HCT116 (cell line): ENCODE results near the gene CCDC137. TPM values are rescaled to one million over a fixed set of nuclear protein-coding genes. Genes with fewer than 3 reads are reported as not detected.

Experiments used
- ATAC-seq: fragments of 200-7000 bp; cut with Tn5 transposase; 2 replicates; pipeline ENCODE4 v1.9.1; 2020; ENCODE audit warnings: mild to moderate bottlenecking, moderate library complexity
- BruUV-seq: library from RNA; stranded (reverse); fragments of 400-500 nt; replicated peaks from 2 replicates; lab custom pipeline; 2021; lab: Mats Ljungman, UMichigan
- CTCF ChIA-PET: fragments of 300-600 bp; sonication (Branson Sonifier 250); formaldehyde crosslinking; loops from one replicate; lab custom pipeline; 2021; ENCODE audit warnings: antibody characterized with exemption; lab: Charles Lee
- POLR2A ChIA-PET: fragments of 300-600, 350-600 bp; sonication (Branson Sonifier 250); formaldehyde crosslinking; loops from one replicate; lab custom pipeline; 2021; ENCODE audit warnings: antibody characterized with exemption; lab: Charles Lee
- RAD21 ChIA-PET, 2 experiments: fragments of 300-600 bp; sonication (Branson Sonifier 250); formaldehyde crosslinking; loops; one replicate each; lab custom pipeline; 2023; ENCODE audit warnings: low total read pairs in 2 of 2; ENCODE audit not compliant: uncharacterized antibody in 2 of 2, unreplicated experiment in 2 of 2, low non-redundant PET in 1 of 2; lab: Charles Lee
- DNase-seq: peaks from one replicate; pipeline ENCODE4 v3.0.0-alpha.2; 2010; ENCODE audit warnings: low read depth, low spot score
- H2AFZ ChIP-seq: fragments of 200-600 bp; shearing (Covaris generic), sonication (generic); 2 replicates; pipeline ENCODE4 v1.6.1; 2017; ENCODE audit warnings: low read depth, mixed run types, mixed read lengths, antibody characterized with exemption, low read length; ENCODE audit not compliant: poor library complexity, severe bottlenecking
- H3K27ac ChIP-seq: 2 replicates; pipeline ENCODE4 v1.5.1; 2012; ENCODE audit warnings: low read depth, low read length
- H3K27me3 ChIP-seq: fragments of 200-600 bp; sonication (generic); 2 replicates; pipeline ENCODE4 v1.6.1; 2016; ENCODE audit warnings: mixed run types, low read length, mixed read lengths; ENCODE audit not compliant: insufficient read depth
- H3K36me3 ChIP-seq, 2 experiments: fragments of 200-500 bp in 1 of 2; fragments of 200-600 bp in 1 of 2; sonication (Bioruptor generic) in 1 of 2; sonication (generic) in 1 of 2; 2 replicates each; pipeline versions ENCODE4 v1.5.1 to v1.6.1; 2014 to 2016; ENCODE audit warnings: low read length in 2 of 2, inconsistent platforms in 1 of 2, mixed read lengths in 1 of 2, mixed run types in 1 of 2; ENCODE audit not compliant: insufficient read depth in 2 of 2, control insufficient read depth in 1 of 2
- H3K4me1 ChIP-seq, 2 experiments: fragments of 200-600 bp in 1 of 2; sonication (generic) in 1 of 2; 2 replicates each; pipeline versions ENCODE4 v1.5.1 to v1.6.1; 2012 to 2017; ENCODE audit warnings: low read length in 2 of 2, inconsistent platforms in 1 of 2, mild to moderate bottlenecking in 1 of 2, mixed read lengths in 1 of 2, mixed run types in 1 of 2, moderate library complexity in 1 of 2; ENCODE audit not compliant: insufficient read depth in 2 of 2, control insufficient read depth in 1 of 2
- H3K4me2 ChIP-seq: fragments of 200-600 bp; sonication (generic); 2 replicates; pipeline ENCODE4 v1.6.1; 2017; ENCODE audit warnings: mixed run types, low read length, mixed read lengths
- H3K4me3 ChIP-seq, 2 experiments: fragments of 200-600 bp in 1 of 2; sonication (generic) in 1 of 2; replicated peaks in 1 of 2; 2 replicates each; pipeline ENCODE4 v1.5.1; 2011 to 2016; ENCODE audit warnings: low read length in 2 of 2, control low read depth in 1 of 2, low read depth in 1 of 2, mild to moderate bottlenecking in 1 of 2, mixed read lengths in 1 of 2, mixed run types in 1 of 2
- H3K79me2 ChIP-seq: fragments of 200-600 bp; sonication (generic); 2 replicates; pipeline ENCODE4 v1.6.1; 2017; ENCODE audit warnings: mild to moderate bottlenecking, mixed run types, low read length, moderate library complexity, mixed read lengths; ENCODE audit not compliant: insufficient read depth
- H3K9ac ChIP-seq: fragments of 200-600 bp; sonication (generic); 2 replicates; pipeline ENCODE4 v1.6.1; 2016; ENCODE audit warnings: low read length, mixed read lengths
- H3K9me2 ChIP-seq: fragments of 200-600 bp; sonication (generic), shearing (Covaris generic); 2 replicates; pipeline ENCODE4 v1.6.1; 2017; ENCODE audit warnings: mixed run types, mild to moderate bottlenecking, moderate library complexity; ENCODE audit not compliant: insufficient read depth
- H3K9me3 ChIP-seq, 2 experiments: fragments of 200-500 bp in 1 of 2; fragments of 200-600 bp in 1 of 2; sonication (Bioruptor generic) in 1 of 2; sonication (generic) in 1 of 2; 2 replicates each; pipeline ENCODE4 v1.6.1; 2014 to 2017; ENCODE audit warnings: low read length in 2 of 2, mixed read lengths in 2 of 2, inconsistent platforms in 1 of 2, low read depth in 1 of 2, mild to moderate bottlenecking in 1 of 2, mixed run types in 1 of 2, moderate library complexity in 1 of 2; ENCODE audit not compliant: control insufficient read depth in 1 of 2, insufficient read depth in 1 of 2
- H4K20me1 ChIP-seq: fragments of 200-600 bp; sonication (generic), shearing (Covaris generic); 2 replicates; pipeline ENCODE4 v1.6.1; 2017; ENCODE audit warnings: mixed run types, mild to moderate bottlenecking, moderate library complexity; ENCODE audit not compliant: insufficient read depth
- CBX3 ChIP-seq: IDR thresholded peaks from 2 replicates; pipeline ENCODE4 v1.6.1; 2012; ENCODE audit warnings: low read depth
- CEBPB ChIP-seq: IDR thresholded peaks from 2 replicates; pipeline ENCODE4 v1.6.1; 2012; ENCODE audit warnings: low read depth
- ELF1 ChIP-seq: IDR thresholded peaks from 2 replicates; pipeline ENCODE4 v1.6.1; 2012; ENCODE audit warnings: low read depth, borderline replicate concordance
- EZH2 ChIP-seq: fragments of 200-600 bp; sonication (generic); IDR thresholded peaks from 2 replicates; pipeline ENCODE4 v1.6.1; 2017; ENCODE audit warnings: antibody characterized with exemption, mixed run types
- EZH2phosphoT487 ChIP-seq: fragments of 200-600 bp; IDR thresholded peaks from 2 replicates; pipeline ENCODE4 v1.6.1; 2018; ENCODE audit warnings: antibody characterized with exemption, borderline replicate concordance
- MAX ChIP-seq: IDR thresholded peaks from 2 replicates; pipeline ENCODE4 v1.6.1; 2012
- SP1 ChIP-seq: IDR thresholded peaks from 2 replicates; pipeline ENCODE4 v1.6.1; 2012; ENCODE audit warnings: low read depth
- SRF ChIP-seq: IDR thresholded peaks from 2 replicates; pipeline ENCODE4 v1.6.1; 2012; ENCODE audit warnings: low read depth
- YY1 ChIP-seq: IDR thresholded peaks from 2 replicates; pipeline ENCODE4 v1.6.1; 2011; ENCODE audit warnings: low read length, low read depth, moderate library complexity, mild to moderate bottlenecking; ENCODE audit not compliant: insufficient replicate concordance; ENCODE audit errors: extremely low read depth
- intact Hi-C: fragments of 100-400 bp; cut with micrococcal nuclease; formaldehyde crosslinking; loops from 2 replicates; pipeline ENCODE4 v1.10.0; 2022
- total RNA-seq: library from RNA; stranded (reverse); gene quantifications from one replicate; pipeline ENCODE4 v1.2.1, GENCODE V29; 2021; ENCODE audit not compliant: unreplicated experiment
- TF ChIP-seq, protein P1 (sequence below): IDR thresholded peaks from 2 replicates; pipeline ENCODE4 v1.6.1; 2012; ENCODE audit warnings: low read depth
- TF ChIP-seq, protein P2 (sequence below), 3 experiments: fragments of 200-600 bp in 1 of 3; sonication (generic) in 1 of 3; IDR thresholded peaks in 2 of 3; conservative IDR thresholded peaks in 1 of 3; 2 replicates each; pipeline ENCODE4 v1.5.1; 2012 to 2017; ENCODE audit warnings: low read depth in 2 of 3, low read length in 2 of 3, antibody characterized with exemption in 1 of 3, borderline replicate concordance in 1 of 3, control low read depth in 1 of 3, mild to moderate bottlenecking in 1 of 3, mixed read lengths in 1 of 3, mixed run types in 1 of 3, moderate library complexity in 1 of 3; ENCODE audit not compliant: insufficient read depth in 1 of 3

CCDC137 gene
- total RNA-seq, 1 experiment from 2014 or later: 77.5 TPM

DNA sequence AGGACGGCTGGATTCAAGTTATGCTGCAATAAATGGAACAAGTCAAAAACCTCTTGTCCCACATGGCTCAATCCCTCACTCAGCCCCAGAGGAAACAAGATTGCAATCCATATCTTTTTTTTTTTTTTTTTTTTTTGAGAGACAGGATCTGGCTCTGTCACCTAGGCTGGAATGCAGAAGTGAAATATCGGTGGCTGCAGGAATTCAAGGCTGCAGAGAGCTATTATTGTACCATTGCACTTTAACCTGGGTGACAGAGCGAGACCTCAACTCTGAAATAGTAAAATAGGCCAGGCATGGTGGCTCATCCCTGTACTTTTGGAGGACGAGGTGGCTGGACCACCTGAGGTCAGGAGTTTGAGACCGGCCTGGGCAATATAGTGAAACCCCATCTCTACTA lies 7.5 kb upstream of the CCDC137 start:
- H3K79me2 ChIP-seq: no peaks in the 10 kb centered on the region
- POLR2A ChIA-PET: no interaction called here
- H3K36me3 ChIP-seq: no peaks in the 10 kb centered on the region
- no peak overlapping the region for H3K27ac ChIP-seq
- DNase-seq: no peak
- H4K20me1 ChIP-seq: no peaks in the 10 kb centered on the region
- RAD21 ChIA-PET: no interaction called here
- no peak overlapping the region for H3K4me3 ChIP-seq
- H2AFZ ChIP-seq: no peak overlapping the region
- intact Hi-C loops: no loop called here
- no peak for ATAC-seq
- H3K4me1 ChIP-seq: peaks cover 14 to 16% of the 10 kb centered on the region in 2 experiments
- no TSS peak for BruUV-seq
- H3K4me2 ChIP-seq: no peak overlapping the region
- no peaks in the 10 kb centered on the region for H3K27me3 ChIP-seq
- CTCF ChIA-PET: interaction anchor here (0.7 kb wide), 1 partner anchor 17 kb away, joined by 3 read pairs; no protein-coding TSS in a partner anchor
- TF ChIP-seq SRF (no peak), CBX3 (no peak), MAX (no peak), SP1 (no peak), EZH2phosphoT487 (no peak), ELF1 (no peak), YY1 (no peak), CEBPB (no peak), EZH2 (no peak)
- TF ChIP-seq, protein P1, sequence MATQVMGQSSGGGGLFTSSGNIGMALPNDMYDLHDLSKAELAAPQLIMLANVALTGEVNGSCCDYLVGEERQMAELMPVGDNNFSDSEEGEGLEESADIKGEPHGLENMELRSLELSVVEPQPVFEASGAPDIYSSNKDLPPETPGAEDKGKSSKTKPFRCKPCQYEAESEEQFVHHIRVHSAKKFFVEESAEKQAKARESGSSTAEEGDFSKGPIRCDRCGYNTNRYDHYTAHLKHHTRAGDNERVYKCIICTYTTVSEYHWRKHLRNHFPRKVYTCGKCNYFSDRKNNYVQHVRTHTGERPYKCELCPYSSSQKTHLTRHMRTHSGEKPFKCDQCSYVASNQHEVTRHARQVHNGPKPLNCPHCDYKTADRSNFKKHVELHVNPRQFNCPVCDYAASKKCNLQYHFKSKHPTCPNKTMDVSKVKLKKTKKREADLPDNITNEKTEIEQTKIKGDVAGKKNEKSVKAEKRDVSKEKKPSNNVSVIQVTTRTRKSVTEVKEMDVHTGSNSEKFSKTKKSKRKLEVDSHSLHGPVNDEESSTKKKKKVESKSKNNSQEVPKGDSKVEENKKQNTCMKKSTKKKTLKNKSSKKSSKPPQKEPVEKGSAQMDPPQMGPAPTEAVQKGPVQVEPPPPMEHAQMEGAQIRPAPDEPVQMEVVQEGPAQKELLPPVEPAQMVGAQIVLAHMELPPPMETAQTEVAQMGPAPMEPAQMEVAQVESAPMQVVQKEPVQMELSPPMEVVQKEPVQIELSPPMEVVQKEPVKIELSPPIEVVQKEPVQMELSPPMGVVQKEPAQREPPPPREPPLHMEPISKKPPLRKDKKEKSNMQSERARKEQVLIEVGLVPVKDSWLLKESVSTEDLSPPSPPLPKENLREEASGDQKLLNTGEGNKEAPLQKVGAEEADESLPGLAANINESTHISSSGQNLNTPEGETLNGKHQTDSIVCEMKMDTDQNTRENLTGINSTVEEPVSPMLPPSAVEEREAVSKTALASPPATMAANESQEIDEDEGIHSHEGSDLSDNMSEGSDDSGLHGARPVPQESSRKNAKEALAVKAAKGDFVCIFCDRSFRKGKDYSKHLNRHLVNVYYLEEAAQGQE: no peak
- TF ChIP-seq, protein P2, sequence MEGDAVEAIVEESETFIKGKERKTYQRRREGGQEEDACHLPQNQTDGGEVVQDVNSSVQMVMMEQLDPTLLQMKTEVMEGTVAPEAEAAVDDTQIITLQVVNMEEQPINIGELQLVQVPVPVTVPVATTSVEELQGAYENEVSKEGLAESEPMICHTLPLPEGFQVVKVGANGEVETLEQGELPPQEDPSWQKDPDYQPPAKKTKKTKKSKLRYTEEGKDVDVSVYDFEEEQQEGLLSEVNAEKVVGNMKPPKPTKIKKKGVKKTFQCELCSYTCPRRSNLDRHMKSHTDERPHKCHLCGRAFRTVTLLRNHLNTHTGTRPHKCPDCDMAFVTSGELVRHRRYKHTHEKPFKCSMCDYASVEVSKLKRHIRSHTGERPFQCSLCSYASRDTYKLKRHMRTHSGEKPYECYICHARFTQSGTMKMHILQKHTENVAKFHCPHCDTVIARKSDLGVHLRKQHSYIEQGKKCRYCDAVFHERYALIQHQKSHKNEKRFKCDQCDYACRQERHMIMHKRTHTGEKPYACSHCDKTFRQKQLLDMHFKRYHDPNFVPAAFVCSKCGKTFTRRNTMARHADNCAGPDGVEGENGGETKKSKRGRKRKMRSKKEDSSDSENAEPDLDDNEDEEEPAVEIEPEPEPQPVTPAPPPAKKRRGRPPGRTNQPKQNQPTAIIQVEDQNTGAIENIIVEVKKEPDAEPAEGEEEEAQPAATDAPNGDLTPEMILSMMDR (IDR thresholded peaks at IDR 0.05 in 2 of 3, conservative IDR thresholded peaks at IDR 0.05 in 1 of 3; ENCODE audit: borderline replicate concordance in 1 of 3, insufficient read depth in 1 of 3, low read depth in 2 of 3, low read length in 2 of 3): no peak
- no peaks in the 10 kb centered on the region for H3K9me2 ChIP-seq
- no peak overlapping the region for H3K9ac ChIP-seq
- no peaks in the 10 kb centered on the region for H3K9me3 ChIP-seq
